Measurements from ENCODE around the gene RDX. TPM values are rescaled to one million over a fixed set of nuclear protein-coding genes. Genes with fewer than 3 reads are reported as not detected.
"Not testable (repeated sequence)": the region's sequence is repeated elsewhere in the genome, so short reads cannot be mapped to it uniquely, and the experiment has no call there.

Gene RDX
- total RNA-seq, 2 experiments from 2014 or later = 23.7 to 25.5 TPM

DNA sequence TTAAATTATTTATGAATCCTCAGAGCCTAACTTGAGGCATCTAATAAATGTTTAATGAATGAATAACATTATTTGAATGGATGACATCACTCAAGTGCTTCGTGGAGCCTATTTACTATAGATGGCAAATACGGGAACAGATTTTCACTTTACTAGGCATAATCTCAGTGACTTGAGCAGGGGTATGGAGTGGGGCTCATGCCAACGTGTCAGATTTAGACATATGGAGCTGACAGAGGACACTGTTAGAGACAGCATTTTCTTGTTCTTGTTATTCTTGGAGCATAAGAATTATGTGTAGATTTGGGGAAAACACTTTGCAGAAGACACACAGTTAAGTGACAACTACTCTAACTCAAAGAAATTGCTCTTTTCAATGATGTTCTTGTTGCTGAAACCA, 78.5 kb downstream of the RDX start:
- Histone ChIP-seq H4K20me1 (ENCODE audit: insufficient read depth, low read length) (no peaks in the 10 kb centered on the region), H3K9me3 (ENCODE audit: low read length) (no peaks in the 10 kb centered on the region), H3K9me2 (ENCODE audit: insufficient read depth, low read length) (no peaks in the 10 kb centered on the region), H3K27ac (ENCODE audit: low read depth, low read length, poor library complexity, severe bottlenecking) (no peak overlapping the region), H3K79me2 (ENCODE audit: insufficient read depth, low read depth, low read length) (no peaks in the 10 kb centered on the region), H3K36me3 (ENCODE audit: insufficient read depth, low read length) (no peaks in the 10 kb centered on the region), H3K4me3 (ENCODE audit: low read depth, low read length, poor library complexity, severe bottlenecking) (no peak overlapping the region), H3K4me2 (ENCODE audit: low read length) (no peak overlapping the region), H3K4me1 (ENCODE audit: insufficient read depth, low read length, poor library complexity, severe bottlenecking) (no peaks in the 10 kb centered on the region), H2AFZ (ENCODE audit: low read length) (no peak overlapping the region)
- no peak for DNase-seq (ENCODE audit: low spot score)
- intact Hi-C loops (cut with micrococcal nuclease; ENCODE audit: unreplicated experiment) = no loop called here
- CTCF ChIA-PET (ENCODE audit: unreplicated experiment) = no interaction called here
- POLR2A ChIA-PET = interaction anchor here (0.6 kb wide), 1 partner anchor 209 kb away, joined by 3 read pairs; no protein-coding TSS in a partner anchor
- no TSS peak for BruUV-seq (replicated peaks)
- no peak for TF ChIP-seq EZH2phosphoT487 (IDR thresholded peaks at IDR 0.05; ENCODE audit: borderline replicate concordance, low read depth, low read length)

DNA sequence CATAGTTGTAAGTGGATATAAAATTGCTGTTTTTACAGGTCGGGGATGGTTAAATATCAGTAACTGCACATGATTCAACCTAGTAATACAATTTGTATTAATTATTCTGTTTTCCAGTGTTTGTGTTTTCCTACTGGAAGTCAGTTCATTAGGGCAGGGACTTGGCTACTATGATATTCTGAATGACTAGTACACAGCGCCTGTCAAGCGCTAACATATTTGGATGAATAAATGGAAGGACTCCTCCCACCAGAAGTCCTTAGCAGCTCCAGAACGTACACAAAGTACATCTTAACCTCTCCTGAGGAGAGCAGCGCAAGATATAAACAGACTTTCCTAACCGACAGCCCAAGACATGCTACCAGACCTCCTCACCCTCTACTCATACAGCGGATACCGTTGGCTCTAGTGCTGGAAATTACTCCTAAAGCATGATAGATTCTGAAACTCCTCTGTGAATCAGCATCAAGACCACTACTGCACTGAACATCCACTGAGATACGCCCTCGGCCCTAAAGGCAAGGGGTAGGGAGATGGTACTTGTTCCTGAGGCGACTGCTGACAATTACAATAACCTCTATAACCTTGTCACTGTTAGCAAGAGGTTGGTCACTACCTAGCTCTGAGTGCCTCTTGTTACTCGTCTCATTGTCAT, 79.1 kb downstream of the RDX start:
- H3K9me3 ChIP-seq (ENCODE audit: low read length) = no peaks in the 10 kb centered on the region
- no peak overlapping the region for H3K4me2 ChIP-seq (ENCODE audit: low read length)
- intact Hi-C loops (cut with micrococcal nuclease; ENCODE audit: unreplicated experiment) = no loop called here
- BruUV-seq (replicated peaks) = no TSS peak
- POLR2A ChIA-PET = interaction anchor here (0.9 to 1.2 kb wide), 3 partner anchors 23 to 50 kb away, joined by 3 to 5 read pairs (median 3); no protein-coding TSS in a partner anchor
- no peaks in the 10 kb centered on the region for H3K79me2 ChIP-seq (ENCODE audit: insufficient read depth, low read depth, low read length)
- no peak for TF ChIP-seq EZH2phosphoT487 (IDR thresholded peaks at IDR 0.05; ENCODE audit: borderline replicate concordance, low read depth, low read length)
- TF ChIP-seq, protein P1, sequence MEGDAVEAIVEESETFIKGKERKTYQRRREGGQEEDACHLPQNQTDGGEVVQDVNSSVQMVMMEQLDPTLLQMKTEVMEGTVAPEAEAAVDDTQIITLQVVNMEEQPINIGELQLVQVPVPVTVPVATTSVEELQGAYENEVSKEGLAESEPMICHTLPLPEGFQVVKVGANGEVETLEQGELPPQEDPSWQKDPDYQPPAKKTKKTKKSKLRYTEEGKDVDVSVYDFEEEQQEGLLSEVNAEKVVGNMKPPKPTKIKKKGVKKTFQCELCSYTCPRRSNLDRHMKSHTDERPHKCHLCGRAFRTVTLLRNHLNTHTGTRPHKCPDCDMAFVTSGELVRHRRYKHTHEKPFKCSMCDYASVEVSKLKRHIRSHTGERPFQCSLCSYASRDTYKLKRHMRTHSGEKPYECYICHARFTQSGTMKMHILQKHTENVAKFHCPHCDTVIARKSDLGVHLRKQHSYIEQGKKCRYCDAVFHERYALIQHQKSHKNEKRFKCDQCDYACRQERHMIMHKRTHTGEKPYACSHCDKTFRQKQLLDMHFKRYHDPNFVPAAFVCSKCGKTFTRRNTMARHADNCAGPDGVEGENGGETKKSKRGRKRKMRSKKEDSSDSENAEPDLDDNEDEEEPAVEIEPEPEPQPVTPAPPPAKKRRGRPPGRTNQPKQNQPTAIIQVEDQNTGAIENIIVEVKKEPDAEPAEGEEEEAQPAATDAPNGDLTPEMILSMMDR (conservative IDR thresholded peaks at IDR 0.05; ENCODE audit: low read length) = no peak
- CTCF ChIA-PET (ENCODE audit: unreplicated experiment) = interaction anchor here (1.4 kb wide), 1 partner anchor 16 kb away, joined by 5 read pairs; no protein-coding TSS in a partner anchor
- no peaks in the 10 kb centered on the region for H3K4me1 ChIP-seq (ENCODE audit: insufficient read depth, low read length, poor library complexity, severe bottlenecking)
- no peaks in the 10 kb centered on the region for H3K36me3 ChIP-seq (ENCODE audit: insufficient read depth, low read length)
- no peaks in the 10 kb centered on the region for H4K20me1 ChIP-seq (ENCODE audit: insufficient read depth, low read length)
- DNase-seq (ENCODE audit: low spot score) = no peak
- no peak overlapping the region for H3K27ac ChIP-seq (ENCODE audit: low read depth, low read length, poor library complexity, severe bottlenecking)
- H3K4me3 ChIP-seq (ENCODE audit: low read depth, low read length, poor library complexity, severe bottlenecking) = no peak overlapping the region
- no peak overlapping the region for H2AFZ ChIP-seq (ENCODE audit: low read length)
- H3K9me2 ChIP-seq (ENCODE audit: insufficient read depth, low read length) = no peaks in the 10 kb centered on the region

DNA sequence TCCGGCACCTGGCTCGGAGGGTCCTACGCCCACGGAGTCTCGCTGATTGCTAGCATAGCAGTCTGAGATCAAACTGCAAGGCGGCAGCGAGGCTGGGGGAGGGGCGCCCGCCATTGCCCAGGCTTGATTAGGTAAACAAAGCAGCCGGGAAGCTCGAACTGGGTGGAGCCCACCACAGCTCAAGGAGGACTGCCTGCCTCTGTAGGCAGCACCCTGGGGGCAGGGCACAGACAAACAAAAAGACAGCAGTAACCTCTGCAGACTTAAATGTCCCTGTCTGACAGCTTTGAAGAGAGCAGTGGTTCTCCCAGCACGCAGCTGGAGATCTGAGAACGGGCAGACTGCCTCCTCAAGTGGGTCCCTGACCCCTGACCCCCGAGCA, 87.1 kb downstream of the RDX start:
- H4K20me1 ChIP-seq (ENCODE audit: insufficient read depth, low read length); H3K27ac ChIP-seq (ENCODE audit: low read depth, low read length, poor library complexity, severe bottlenecking); H3K79me2 ChIP-seq (ENCODE audit: insufficient read depth, low read depth, low read length); DNase-seq (ENCODE audit: low spot score); H3K9me2 ChIP-seq (ENCODE audit: insufficient read depth, low read length); CTCF ChIA-PET (ENCODE audit: unreplicated experiment); H3K9me3 ChIP-seq (ENCODE audit: low read length); H3K4me1 ChIP-seq (ENCODE audit: insufficient read depth, low read length, poor library complexity, severe bottlenecking); H3K36me3 ChIP-seq (ENCODE audit: insufficient read depth, low read length); POLR2A ChIA-PET; BruUV-seq (replicated peaks): not testable (repeated sequence)
- Histone ChIP-seq H3K4me3 (ENCODE audit: low read depth, low read length, poor library complexity, severe bottlenecking) (peak overlapping the region; percentile 19), H3K4me2 (ENCODE audit: low read length) (0 out of 2 replicates have a peak overlapping the region, but pooled peaks have one; percentile 41), H2AFZ (ENCODE audit: low read length) (peak overlapping the region; percentile 54; the same call in 1 of the 2 replicates)
- intact Hi-C loops (cut with micrococcal nuclease; ENCODE audit: unreplicated experiment) = loop anchor here (10.0 kb wide), 2 partner anchors 1025 to 1235 kb away; no protein-coding TSS in a partner anchor

DNA sequence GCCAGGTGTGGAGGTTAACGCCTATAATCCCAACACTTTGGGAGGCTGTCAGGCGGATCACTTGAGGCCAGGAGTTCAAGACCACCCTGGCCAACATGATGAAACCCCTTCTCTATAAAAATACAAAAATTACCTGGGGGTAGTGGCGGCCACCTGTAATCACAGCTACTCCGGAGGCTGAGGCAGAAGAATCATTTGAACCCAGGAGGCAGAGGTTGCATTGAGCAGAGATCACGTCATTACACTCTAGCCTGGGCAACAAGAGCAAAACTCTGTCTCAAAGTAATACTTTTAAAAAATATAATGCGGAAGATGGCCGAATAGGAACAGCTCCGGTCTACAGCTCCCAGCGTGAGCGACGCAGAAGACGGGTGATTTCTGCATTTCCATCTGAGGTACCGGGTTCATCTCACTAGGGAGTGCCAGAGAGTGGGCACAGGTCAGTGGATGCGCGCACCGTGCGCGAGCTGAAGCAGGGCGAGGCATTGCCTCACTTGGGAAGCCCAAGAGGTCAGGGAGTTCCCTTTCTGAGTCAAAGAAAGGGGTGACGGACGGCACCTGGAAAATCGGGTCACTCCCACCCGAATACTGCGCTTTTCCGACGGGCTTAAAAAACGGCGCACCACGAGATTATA, 87.6 kb downstream of the RDX start:
- H3K79me2 ChIP-seq (ENCODE audit: insufficient read depth, low read depth, low read length); H3K9me3 ChIP-seq (ENCODE audit: low read length); BruUV-seq (replicated peaks); H3K9me2 ChIP-seq (ENCODE audit: insufficient read depth, low read length); POLR2A ChIA-PET; H3K27ac ChIP-seq (ENCODE audit: low read depth, low read length, poor library complexity, severe bottlenecking); H3K36me3 ChIP-seq (ENCODE audit: insufficient read depth, low read length); DNase-seq (ENCODE audit: low spot score); CTCF ChIA-PET (ENCODE audit: unreplicated experiment); H3K4me1 ChIP-seq (ENCODE audit: insufficient read depth, low read length, poor library complexity, severe bottlenecking); H4K20me1 ChIP-seq (ENCODE audit: insufficient read depth, low read length): not testable (repeated sequence)
- intact Hi-C loops (cut with micrococcal nuclease; ENCODE audit: unreplicated experiment) = loop anchor here (10.0 kb wide), 2 partner anchors 1026 to 1236 kb away; no protein-coding TSS in a partner anchor
- H3K4me2 ChIP-seq (ENCODE audit: low read length) = peak overlapping the region; percentile 41; the same call in 1 of the 2 replicates
- H2AFZ ChIP-seq (ENCODE audit: low read length) = peak overlapping the region; percentile 54; the same call in 1 of the 2 replicates
- peak overlapping the region; percentile 19 for H3K4me3 ChIP-seq (ENCODE audit: low read depth, low read length, poor library complexity, severe bottlenecking)

Measured in OCI-LY7 (cell line).